Mesodermal cell (in vitro differentiated cells): Measurements from ENCODE around the gene TSPAN33.
"Not testable (repeated sequence)": the region's sequence is repeated elsewhere in the genome, so short reads cannot be mapped to it uniquely, and the experiment has no call there.

ENCODE experiments used
- H3K27ac ChIP-seq: 2 replicates; pipeline ENCODE4 v1.7.0; 2013; ENCODE audit warnings: mild to moderate bottlenecking, low read depth, low read length, moderate library complexity; ENCODE audit not compliant: severe bottlenecking
- H3K36me3 ChIP-seq: 2 replicates; pipeline ENCODE4 v1.7.1; 2013; ENCODE audit warnings: mild to moderate bottlenecking, low read length, moderate library complexity; ENCODE audit not compliant: control insufficient read depth, insufficient read depth
- H3K4me1 ChIP-seq: one replicate; pipeline ENCODE4 v1.7.1; 2013; ENCODE audit warnings: mild to moderate bottlenecking, low read length; ENCODE audit not compliant: insufficient read depth, control insufficient read depth, poor library complexity, severe bottlenecking
- H3K4me3 ChIP-seq: 2 replicates; pipeline ENCODE4 v1.7.0; 2013; ENCODE audit warnings: low read length, control low read depth, mild to moderate bottlenecking; ENCODE audit not compliant: insufficient read depth, poor library complexity, severe bottlenecking; ENCODE audit errors: extremely low read depth
- H3K9me3 ChIP-seq: 2 replicates; pipeline ENCODE4 v1.7.1; 2013; ENCODE audit warnings: mild to moderate bottlenecking, low read length, moderate library complexity; ENCODE audit not compliant: control insufficient read depth
- WGBS, 2 experiments: methylation state at CpG; one replicate each; pipeline ENCODE4 v1.1.5; 2013; ENCODE audit warnings: missing lambda C conversion rate in 2 of 2; ENCODE audit not compliant: insufficient coverage in 2 of 2; 5-methylcytosine and 5-hydroxymethylcytosine counted together

Gene TSPAN33

DNA sequence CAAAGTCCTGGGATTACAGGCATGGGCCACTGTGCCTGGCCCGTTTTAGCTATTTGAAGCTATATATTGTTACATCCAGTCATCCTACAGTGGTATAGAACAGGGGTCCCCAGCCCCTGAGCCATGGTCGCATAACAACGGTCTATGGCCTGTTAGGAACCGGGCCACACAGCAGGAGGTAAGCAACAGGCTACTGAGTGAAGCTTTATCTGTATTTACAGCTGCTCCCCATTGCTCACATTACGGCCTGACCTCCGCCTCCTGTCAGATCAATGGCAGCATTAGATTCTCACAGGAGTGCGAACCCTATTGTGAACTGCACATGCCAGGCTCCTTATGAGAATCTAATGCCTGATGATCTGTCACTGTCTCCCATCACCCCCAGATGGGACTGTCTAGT lies 26.3 kb upstream of the TSPAN33 start:
- Histone ChIP-seq H3K4me3 (no peak overlapping the region), H3K36me3 (no peaks in the 10 kb centered on the region), H3K4me1 (peaks cover 5% of the 10 kb centered on the region), H3K27ac (no peak overlapping the region), H3K9me3 (peaks cover 8% of the 10 kb centered on the region)
- WGBS, 2 experiments = 71 to 81% methylated on average over 7 of the region's 7 CpGs

GRCh38 chr7:129118976-129119375 lies 25.5 kb upstream of the TSPAN33 start:
- H3K36me3 ChIP-seq = no peaks in the 10 kb centered on the region
- H3K27ac ChIP-seq = no peak overlapping the region
- H3K4me3 ChIP-seq = no peak overlapping the region
- H3K9me3 ChIP-seq = peaks cover 8% of the 10 kb centered on the region
- peaks cover 5% of the 10 kb centered on the region for H3K4me1 ChIP-seq
- WGBS, 2 experiments = 100% methylated on average over 1 of the region's 3 CpGs; no CpG with 5 or more reads in 1 of the 2 experiments

GRCh38 chr7:129121501-129122077 lies 22.9 kb upstream of the TSPAN33 start:
- not testable (repeated sequence) for H3K36me3 ChIP-seq, H3K4me3 ChIP-seq, H3K27ac ChIP-seq, H3K4me1 ChIP-seq, H3K9me3 ChIP-seq
- WGBS, 2 experiments = 73 to 92% methylated on average over 2 to 3 of the region's 3 CpGs

GRCh38 chr7:129122078-129122750 lies 22.3 kb upstream of the TSPAN33 start:
- peaks cover 8% of the 10 kb centered on the region for H3K9me3 ChIP-seq
- peaks cover 5% of the 10 kb centered on the region for H3K4me1 ChIP-seq
- no peak overlapping the region for H3K4me3 ChIP-seq
- H3K27ac ChIP-seq = no peak overlapping the region
- H3K36me3 ChIP-seq = no peaks in the 10 kb centered on the region
- 73 to 100% methylated on average over 2 of the region's 2 CpGs for WGBS, 2 experiments

DNA sequence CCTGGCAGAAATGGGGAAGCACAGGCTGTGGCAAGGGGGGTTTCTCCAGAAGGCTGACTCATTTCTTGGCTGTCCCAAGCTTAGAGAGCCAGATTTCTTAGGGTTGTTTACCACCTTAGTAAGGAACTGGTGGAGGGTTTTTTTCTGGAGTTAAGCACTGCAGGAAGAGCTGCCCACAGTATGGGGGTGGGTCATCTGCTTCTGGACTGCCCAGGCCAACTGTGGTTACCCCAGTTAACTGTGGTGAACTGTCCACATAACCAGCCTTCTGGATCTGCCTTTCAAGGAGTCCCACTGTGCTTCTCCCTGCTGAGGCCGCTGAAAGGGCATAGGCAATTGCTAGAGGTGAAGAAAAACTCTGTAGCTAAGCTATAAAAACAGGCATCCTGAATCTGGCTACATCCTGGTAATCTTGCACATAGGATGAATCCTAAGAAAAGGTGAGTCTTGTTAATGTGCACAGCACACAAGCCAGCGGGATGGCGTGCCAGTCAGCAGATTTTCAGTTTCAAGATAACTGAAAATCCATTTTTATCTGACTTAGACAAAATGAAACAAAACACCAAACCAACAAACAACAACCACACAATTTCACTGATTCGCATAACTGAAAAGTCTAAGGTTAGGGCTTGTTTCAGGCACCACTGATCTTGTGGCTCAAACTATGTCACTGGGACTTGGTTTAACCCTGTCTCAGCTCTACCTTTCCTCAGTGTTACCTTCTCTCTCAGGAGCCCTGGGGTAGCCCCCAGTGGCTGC lies 21.6 kb upstream of the TSPAN33 start:
- Histone ChIP-seq H3K4me1 (peaks cover 5% of the 10 kb centered on the region), H3K4me3 (no peak overlapping the region), H3K27ac (no peak overlapping the region), H3K9me3 (peaks cover 8% of the 10 kb centered on the region), H3K36me3 (no peaks in the 10 kb centered on the region)
- 96 to 100% methylated on average over 2 to 4 of the region's 4 CpGs for WGBS, 2 experiments

DNA sequence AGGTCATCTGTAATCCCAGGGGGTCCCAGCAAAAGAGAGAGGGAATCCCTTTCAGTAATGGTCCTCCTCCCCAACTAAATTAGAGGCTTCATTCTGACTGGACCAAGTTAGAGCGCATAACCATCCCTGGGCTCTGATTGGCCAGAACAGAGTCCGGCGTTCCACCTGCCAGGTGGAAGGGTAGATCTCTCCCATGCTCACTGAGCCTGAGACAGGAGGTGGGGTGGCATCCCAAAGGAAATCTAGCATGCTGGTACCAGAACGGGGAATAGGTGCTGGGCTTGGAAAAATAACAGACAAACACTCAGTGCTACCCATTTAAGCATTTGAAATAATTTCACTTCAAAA lies 21.0 kb upstream of the TSPAN33 start:
- Histone ChIP-seq H3K4me1 (peaks cover 5% of the 10 kb centered on the region), H3K4me3 (no peak overlapping the region), H3K9me3 (peaks cover 8% of the 10 kb centered on the region), H3K36me3 (no peaks in the 10 kb centered on the region), H3K27ac (no peak overlapping the region)
- 88 to 95% methylated on average over 2 to 3 of the region's 4 CpGs for WGBS, 2 experiments

DNA sequence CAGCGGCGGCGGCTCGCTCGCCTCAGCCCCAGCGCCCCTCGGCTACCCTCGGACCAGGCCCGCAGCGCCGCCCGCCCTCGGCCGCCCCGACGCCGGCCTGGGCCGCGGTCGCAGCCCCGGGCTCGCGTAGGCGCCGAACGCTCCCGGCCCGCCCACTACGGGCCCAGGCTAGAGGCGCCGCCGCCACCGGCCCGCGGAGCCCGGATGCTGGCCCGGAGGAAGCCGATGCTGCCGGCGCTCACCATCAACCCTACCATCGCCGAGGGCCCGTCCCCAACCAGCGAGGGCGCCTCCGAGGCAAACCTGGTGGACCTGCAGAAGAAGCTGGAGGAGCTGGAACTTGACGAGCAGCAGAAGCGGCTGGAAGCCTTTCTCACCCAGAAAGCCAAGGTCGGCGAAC lies 18.2 kb upstream of the TSPAN33 start:
- Histone ChIP-seq H3K4me3 (no peak overlapping the region), H3K36me3 (no peaks in the 10 kb centered on the region), H3K27ac (no peak overlapping the region), H3K4me1 (peaks cover 5% of the 10 kb centered on the region), H3K9me3 (peaks cover 1% of the 10 kb centered on the region)
- WGBS, 2 experiments = 93 to 94% methylated on average over 25 to 31 of the region's 50 CpGs

DNA sequence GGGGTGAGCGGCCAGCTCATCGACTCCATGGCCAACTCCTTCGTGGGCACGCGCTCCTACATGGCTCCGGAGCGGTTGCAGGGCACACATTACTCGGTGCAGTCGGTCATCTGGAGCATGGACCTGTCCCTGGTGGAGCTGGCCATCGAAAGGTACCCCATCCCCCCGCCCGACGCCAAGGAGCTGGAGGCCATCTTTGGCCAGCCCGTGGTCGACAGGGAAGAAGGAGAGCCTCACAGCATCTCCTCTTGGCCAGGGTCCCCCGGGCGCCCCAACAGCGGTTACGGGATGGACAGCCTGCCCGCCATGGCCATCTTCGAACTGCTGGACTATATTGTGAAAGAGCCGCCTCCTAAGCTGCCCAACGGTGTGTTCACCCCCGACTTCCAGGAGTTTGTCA lies 17.4 kb upstream of the TSPAN33 start:
- H3K9me3 ChIP-seq = no peaks in the 10 kb centered on the region
- 97 to 98% methylated on average over 24 of the region's 24 CpGs for WGBS, 2 experiments
- peaks cover 5% of the 10 kb centered on the region for H3K4me1 ChIP-seq
- H3K36me3 ChIP-seq = no peaks in the 10 kb centered on the region
- no peak overlapping the region for H3K4me3 ChIP-seq
- H3K27ac ChIP-seq = no peak overlapping the region

DNA sequence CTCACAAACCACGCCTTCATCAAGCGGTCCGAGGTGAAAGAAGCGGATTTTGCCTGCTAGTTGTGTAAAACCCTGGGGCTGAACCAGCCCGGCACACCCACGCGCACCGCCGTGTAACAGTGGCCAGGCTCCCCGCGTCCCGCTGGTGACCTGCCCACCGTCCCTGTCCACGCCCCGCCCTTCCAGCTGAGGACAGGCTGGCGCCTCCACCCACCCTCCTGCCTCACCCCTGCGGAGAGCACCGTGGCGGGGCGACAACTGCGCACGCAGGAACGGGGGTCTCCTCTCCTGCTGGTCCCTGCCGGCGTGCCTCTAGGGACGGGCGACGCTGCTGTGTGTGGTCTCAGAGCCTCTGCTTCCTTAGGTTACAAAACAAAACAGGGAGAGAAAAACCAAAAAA lies 16.9 kb upstream of the TSPAN33 start:
- Histone ChIP-seq H3K9me3 (no peaks in the 10 kb centered on the region), H3K36me3 (no peaks in the 10 kb centered on the region), H3K4me3 (no peak overlapping the region), H3K4me1 (peaks cover 5% of the 10 kb centered on the region), H3K27ac (no peak overlapping the region)
- WGBS, 2 experiments = 97 to 99% methylated on average over 10 to 28 of the region's 28 CpGs

DNA sequence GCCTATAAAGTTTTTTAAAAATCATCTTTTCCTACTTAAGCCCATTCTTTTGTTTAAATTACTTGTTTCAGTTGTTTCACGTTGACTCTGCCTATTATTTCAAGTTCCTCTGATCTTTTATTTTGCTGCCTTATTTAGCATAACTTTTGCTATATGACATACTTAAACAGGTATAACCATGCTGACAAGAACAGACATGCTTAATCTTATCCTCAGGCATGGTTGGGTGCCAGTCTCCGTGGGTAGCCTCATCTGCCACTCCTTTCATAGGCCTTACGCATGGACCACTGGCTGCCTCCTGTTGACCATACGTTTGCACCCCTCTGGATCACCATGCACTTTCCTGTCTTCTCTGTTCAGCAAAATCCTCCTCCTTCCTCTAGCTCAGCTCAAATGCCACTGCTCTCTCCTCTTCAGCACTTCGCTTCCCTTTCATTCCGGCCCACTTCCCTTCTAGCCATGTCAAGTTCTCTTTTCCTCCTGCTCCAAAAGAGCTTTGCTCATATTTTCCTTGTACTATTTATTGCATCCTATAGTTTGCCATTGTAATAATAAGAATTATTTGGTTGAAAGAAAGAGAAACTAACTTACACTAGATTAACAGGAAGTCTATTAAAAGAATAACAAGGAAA lies 10.0 kb upstream of the TSPAN33 start:
- 85 to 90% methylated on average over 5 to 6 of the region's 6 CpGs for WGBS, 2 experiments
- H3K27ac ChIP-seq = no peak overlapping the region
- H3K9me3 ChIP-seq = no peaks in the 10 kb centered on the region
- no peaks in the 10 kb centered on the region for H3K36me3 ChIP-seq
- H3K4me1 ChIP-seq = no peaks in the 10 kb centered on the region
- H3K4me3 ChIP-seq = no peak overlapping the region
